ENCODE data around the gene RHBDD1. TPM values are rescaled to one million over a fixed set of nuclear protein-coding genes. Genes with fewer than 3 reads are reported as not detected.

Gene RHBDD1
- total and polyA plus RNA-seq, 9 donors: 11.5 to 95.8 (median 49.5) TPM

- 89 to 91% (median 90%) methylated on average over 2 of the region's 2 CpGs for WGBS, 3 donors
- intact Hi-C loops (cut with DNase I): no loop called here
- DNase-seq: no peak
- H3K27ac ChIP-seq: no peak overlapping the region
- no peaks in the 10 kb centered on the region for H3K9me3 ChIP-seq
- H3K27me3 ChIP-seq: no peaks in the 10 kb centered on the region
- H3K36me3 ChIP-seq: no peaks in the 10 kb centered on the region
- H3K4me1 ChIP-seq (ENCODE audit: insufficient read depth): no peaks in the 10 kb centered on the region
- no peak for TF ChIP-seq POLR2A (IDR thresholded peaks at IDR 0.05)
- TF ChIP-seq EP300 (IDR thresholded peaks at IDR 0.05): no peak
- TF ChIP-seq CTCF (IDR thresholded peaks at IDR 0.05): no peak
- no peak overlapping the region for H3K4me3 ChIP-seq
These were observed 13.5 kb downstream of the RHBDD1 start for GRCh38 chr2:226849349-226849748.

- H3K27me3 ChIP-seq: no peaks in the 10 kb centered on the region
- no peak for TF ChIP-seq EP300 (IDR thresholded peaks at IDR 0.05)
- no peak for TF ChIP-seq CTCF (IDR thresholded peaks at IDR 0.05)
- no peaks in the 10 kb centered on the region for H3K9me3 ChIP-seq
- no peaks in the 10 kb centered on the region for H3K36me3 ChIP-seq
- no peak for DNase-seq
- WGBS, 3 donors: 95 to 96% (median 95%) methylated on average over 5 of the region's 5 CpGs
- H3K4me3 ChIP-seq: no peak overlapping the region
- H3K4me1 ChIP-seq (ENCODE audit: insufficient read depth): no peaks in the 10 kb centered on the region
- no peak overlapping the region for H3K27ac ChIP-seq
- intact Hi-C loops (cut with DNase I): no loop called here
These were observed 14.2 kb downstream of the RHBDD1 start for GRCh38 chr2:226850024-226850423.

GRCh38 chr2:226855787-226856186 is 19.9 kb downstream of the RHBDD1 start:
- DNase-seq: no peak
- Histone ChIP-seq H3K9me3 (no peaks in the 10 kb centered on the region), H3K27me3 (no peaks in the 10 kb centered on the region), H3K4me1 (ENCODE audit: insufficient read depth) (no peaks in the 10 kb centered on the region), H3K36me3 (no peaks in the 10 kb centered on the region), H3K4me3 (no peak overlapping the region), H3K27ac (no peak overlapping the region)
- 92 to 98% (median 96%) methylated on average over 2 of the region's 2 CpGs for WGBS, 3 donors
- no peak for TF ChIP-seq EP300 (IDR thresholded peaks at IDR 0.05)
- TF ChIP-seq POLR2A (IDR thresholded peaks at IDR 0.05): no peak
- TF ChIP-seq CTCF (IDR thresholded peaks at IDR 0.05): no peak
- intact Hi-C loops (cut with DNase I): no loop called here

GRCh38 chr2:226860087-226860486 is 24.2 kb downstream of the RHBDD1 start:
- Histone ChIP-seq H3K9me3 (no peaks in the 10 kb centered on the region), H3K4me3 (no peak overlapping the region), H3K27me3 (no peaks in the 10 kb centered on the region), H3K4me1 (ENCODE audit: insufficient read depth) (no peaks in the 10 kb centered on the region), H3K36me3 (no peaks in the 10 kb centered on the region), H3K27ac (no peak overlapping the region)
- no peak for DNase-seq
- TF ChIP-seq EP300 (IDR thresholded peaks at IDR 0.05): no peak
- TF ChIP-seq CTCF (IDR thresholded peaks at IDR 0.05): no peak
- TF ChIP-seq POLR2A (IDR thresholded peaks at IDR 0.05): no peak
- intact Hi-C loops (cut with DNase I): no loop called here

- Histone ChIP-seq H3K27me3 (no peaks in the 10 kb centered on the region), H3K4me3 (no peak overlapping the region), H3K27ac (no peak overlapping the region), H3K36me3 (no peaks in the 10 kb centered on the region), H3K4me1 (ENCODE audit: insufficient read depth) (no peaks in the 10 kb centered on the region), H3K9me3 (no peaks in the 10 kb centered on the region)
- WGBS, 3 donors: 78 to 85% (median 82%) methylated on average over 2 of the region's 2 CpGs
- no peak for TF ChIP-seq CTCF (IDR thresholded peaks at IDR 0.05)
- TF ChIP-seq EP300 (IDR thresholded peaks at IDR 0.05): no peak
- TF ChIP-seq POLR2A (IDR thresholded peaks at IDR 0.05): no peak
- no peak for DNase-seq
- intact Hi-C loops (cut with DNase I): no loop called here
These were observed 26.8 kb downstream of the RHBDD1 start for GRCh38 chr2:226862623-226863022.
